HEK293T (cell line): Measurements from ENCODE around the gene KCNQ5.

Source experiments
- FOXM1 ChIP-seq: fragments of 450-650 bp; IDR thresholded peaks from 2 replicates; pipeline ENCODE4 v1.6.1; 2017; ENCODE audit warnings: mild to moderate bottlenecking, borderline replicate concordance
- SP1 ChIP-seq: fragments of 450-650 bp; IDR thresholded peaks from 2 replicates; pipeline ENCODE4 v1.6.1; 2017

DNA sequence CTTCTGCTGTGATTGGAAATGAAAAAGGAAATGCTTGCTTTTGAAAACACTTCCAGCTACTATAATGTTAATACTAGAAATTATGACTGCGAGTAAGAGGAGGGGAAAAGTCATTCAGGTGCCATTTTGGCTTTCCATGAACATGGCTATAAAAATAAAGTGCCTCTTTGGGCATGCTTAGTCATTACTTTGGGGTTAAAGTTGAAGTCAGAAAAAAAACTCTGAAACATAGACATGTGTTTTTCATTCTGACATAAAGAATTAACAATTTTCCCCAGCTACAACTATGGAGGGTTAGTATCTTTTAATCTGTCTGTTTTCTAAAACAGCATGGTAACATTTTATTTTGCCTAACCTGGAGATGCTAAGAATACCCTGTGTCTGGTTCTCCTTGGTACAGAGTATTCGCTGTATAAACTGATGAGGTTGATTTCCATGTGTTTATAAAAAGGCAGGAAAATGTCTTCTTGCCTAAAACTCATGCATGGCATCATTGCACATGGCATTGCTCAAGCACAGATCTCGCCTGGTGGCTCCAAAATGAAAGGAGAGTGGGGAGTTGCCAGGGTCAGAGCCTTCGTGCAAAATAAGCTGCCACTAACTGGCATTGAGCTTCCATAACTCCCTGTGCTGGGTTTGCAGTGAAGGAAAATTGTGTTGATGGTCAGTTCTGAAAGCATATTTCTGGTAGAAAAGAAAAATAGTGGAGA lies 188.9 kb downstream of the KCNQ5 start:
- TF ChIP-seq SP1 (no peak), FOXM1 (no peak)
